GM18861 (cell line): ENCODE data around the gene SLC26A2.

Experiments used
- ATAC-seq: cut with Tn5 transposase; IDR thresholded peaks from one replicate; pipeline ENCODE4 v1.9.1; 2021; ENCODE audit not compliant: unreplicated experiment

SLC26A2 gene

GRCh38 chr5:149961186-149961685 lies 678 bp downstream of the SLC26A2 start:
- ATAC-seq = no peak

- ATAC-seq = no peak
Observed at GRCh38 chr5:149961957-149962409, 1.4 kb downstream of the SLC26A2 start.

DNA sequence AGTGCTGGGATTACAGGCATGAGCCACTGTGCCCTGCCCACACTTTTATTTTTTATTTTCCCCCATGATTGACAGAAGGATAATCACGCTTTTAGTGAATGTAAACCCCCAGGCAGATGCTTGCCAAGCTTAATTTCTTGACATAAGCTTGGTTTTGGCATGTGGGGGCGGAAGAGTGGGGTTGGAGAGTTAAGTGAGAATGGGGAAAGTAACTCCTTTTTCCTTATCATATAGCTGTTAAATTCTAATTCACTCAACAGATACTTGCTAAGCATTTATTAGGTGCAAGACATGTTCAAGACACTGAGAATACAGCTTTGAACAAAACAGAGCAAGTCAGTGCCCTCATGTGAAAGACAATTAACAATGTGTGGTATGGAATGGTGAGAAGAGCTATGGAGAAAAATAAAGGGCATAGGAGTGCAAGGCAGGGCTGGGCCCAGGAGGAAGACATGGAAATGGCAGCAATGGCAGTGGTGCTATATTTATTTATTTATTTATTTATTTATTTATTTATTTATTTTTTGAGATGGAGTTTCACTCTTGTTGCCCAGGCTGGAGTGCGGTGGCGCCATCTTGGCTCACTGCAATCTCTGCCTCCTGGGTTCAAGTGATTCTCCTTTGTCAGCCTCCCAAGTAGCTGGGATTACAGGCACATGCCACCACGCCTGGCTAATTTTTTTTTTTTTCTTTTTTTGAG lies 2.2 kb downstream of the SLC26A2 start:
- ATAC-seq = no peak

- no peak for ATAC-seq
Observed at GRCh38 chr5:149963729-149964128, 3.2 kb downstream of the SLC26A2 start.

DNA sequence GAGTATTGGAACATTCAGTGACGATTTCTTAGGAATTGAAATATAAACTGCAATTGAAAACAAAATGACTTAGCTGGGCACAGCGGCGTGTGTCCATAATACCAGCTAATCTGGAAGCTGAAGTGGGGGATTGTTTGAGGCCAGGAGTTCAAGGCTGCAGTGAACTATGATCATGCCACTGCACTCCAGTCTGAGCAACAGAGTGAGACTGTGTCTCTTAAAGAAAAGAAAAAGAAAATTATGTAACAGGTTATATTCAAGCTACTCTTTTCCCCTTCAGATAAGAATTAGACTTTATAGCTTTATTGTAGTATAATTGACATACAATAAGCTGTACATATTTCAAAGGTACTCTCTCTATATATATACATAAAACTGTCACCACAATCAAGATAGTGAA lies 6.4 kb downstream of the SLC26A2 start:
- ATAC-seq = no peak

DNA sequence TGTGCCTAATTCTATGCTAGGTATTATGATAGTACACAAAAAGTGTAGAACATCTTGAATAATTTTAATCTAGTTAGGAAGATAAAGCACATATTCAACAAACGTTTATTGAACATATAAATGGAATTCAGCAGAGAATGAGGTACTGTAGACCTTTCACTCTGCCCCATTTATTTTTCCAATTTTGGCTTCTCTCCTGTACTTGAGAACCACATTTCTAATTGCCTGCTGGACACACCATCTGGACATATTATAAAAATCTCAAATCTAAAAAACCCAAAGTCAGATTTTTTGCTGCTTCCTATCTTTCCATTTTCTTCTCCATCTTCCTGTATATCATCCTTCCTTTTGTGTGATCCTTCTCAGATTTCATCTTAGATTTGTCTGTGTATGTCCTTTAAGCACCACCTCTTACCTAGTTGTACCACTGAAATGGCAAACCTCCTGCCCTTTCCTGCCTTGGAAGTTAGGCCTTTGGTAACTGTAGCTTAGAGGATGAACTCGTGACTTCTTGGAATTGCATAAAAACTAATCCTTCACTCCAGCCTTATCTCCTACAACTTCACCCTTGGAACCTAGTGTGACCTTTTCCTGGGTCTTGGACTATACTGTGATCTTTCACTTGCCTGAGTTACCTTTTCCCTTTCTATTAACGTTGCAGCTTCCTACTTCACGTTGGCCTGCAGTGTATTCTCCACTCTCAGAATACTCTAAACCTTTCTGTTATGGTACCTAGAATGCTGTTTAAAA lies 8.8 kb downstream of the SLC26A2 start:
- ATAC-seq = no peak

- ATAC-seq = no peak
Observed at GRCh38 chr5:149975409-149975808, 14.9 kb downstream of the SLC26A2 start.

DNA sequence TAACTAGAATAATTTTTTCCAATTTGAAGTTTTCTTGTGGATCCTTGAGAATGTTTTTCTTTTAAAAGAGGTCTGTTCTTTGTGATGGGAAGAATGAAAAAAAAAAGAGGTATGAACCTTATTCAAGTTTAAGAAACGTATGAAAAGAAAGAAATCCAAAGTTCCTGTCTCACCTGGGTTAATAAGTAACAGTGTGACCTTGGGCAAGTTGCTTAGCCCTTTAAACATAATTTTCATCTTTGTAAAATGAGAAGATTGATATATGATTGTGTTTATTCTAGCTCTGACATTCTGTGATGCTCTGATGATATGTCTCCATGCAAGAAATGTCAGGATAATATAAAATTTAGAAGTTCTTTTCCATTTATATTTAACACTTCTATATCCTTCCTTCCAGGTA lies 19.3 kb downstream of the SLC26A2 start:
- no peak for ATAC-seq

- ATAC-seq = no peak
Observed at GRCh38 chr5:149981206-149981605, 20.6 kb downstream of the SLC26A2 start.

DNA sequence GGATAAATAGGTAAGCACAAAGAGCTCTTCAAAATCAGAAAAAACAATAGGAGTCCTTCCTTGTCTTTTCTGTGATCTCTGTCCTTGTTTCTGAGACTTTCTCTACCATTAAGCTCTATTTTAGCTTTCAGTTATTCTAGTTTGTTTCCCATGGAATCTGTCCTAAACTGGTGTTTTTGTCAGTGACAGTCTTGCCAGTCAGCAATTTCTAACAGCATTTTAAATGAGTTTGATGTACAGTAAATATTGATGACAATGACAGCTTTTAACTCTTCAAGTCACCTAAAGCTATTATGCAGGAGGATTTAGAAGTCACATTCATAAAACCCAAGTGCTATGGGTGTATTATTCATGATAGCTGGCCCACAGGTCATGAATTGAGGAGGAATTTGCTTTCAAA lies 21.9 kb downstream of the SLC26A2 start:
- no peak for ATAC-seq

- ATAC-seq = no peak
Observed at GRCh38 chr5:149988126-149988525, 27.6 kb downstream of the SLC26A2 start.

DNA sequence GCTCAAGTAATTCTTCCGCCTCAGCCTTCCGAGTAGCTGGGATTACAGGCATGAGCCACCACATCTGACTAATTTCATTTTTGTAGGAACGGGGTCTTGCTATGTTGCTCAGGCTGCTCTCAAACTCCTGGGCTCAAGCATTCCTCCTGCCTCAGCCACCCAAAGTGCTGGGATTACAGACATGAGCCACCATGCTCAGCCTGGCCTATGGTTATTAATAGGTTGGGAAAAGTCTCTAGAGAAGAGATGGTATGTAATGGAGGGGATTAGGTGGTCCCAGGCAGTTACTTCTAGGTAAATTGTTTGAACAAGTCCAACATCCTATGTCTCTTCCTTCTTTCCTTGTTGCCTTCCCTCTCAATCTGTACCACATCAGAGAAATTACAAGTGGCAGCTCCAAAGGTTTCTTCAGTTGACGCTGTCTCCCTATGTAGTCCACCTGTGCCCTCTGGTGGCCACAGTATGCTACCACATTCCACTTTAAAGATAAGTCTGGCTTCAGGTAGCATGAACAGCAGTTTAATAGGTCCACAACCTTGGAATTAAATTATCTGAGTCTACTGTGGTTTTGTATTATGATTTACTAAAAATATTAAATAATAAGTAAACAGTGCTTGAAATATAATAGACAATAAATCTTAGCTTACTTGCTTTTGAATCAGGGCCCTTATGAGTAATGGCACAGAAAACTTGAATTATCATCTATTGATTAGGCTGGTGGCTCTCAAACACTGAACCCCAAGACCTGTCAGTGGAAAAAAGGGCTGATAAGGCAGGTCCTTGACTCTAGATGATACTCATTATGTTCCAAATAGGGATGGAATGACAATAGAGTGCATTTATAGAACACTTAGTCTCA lies 30.2 kb downstream of the SLC26A2 start:
- peak; percentile 80 for ATAC-seq

DNA sequence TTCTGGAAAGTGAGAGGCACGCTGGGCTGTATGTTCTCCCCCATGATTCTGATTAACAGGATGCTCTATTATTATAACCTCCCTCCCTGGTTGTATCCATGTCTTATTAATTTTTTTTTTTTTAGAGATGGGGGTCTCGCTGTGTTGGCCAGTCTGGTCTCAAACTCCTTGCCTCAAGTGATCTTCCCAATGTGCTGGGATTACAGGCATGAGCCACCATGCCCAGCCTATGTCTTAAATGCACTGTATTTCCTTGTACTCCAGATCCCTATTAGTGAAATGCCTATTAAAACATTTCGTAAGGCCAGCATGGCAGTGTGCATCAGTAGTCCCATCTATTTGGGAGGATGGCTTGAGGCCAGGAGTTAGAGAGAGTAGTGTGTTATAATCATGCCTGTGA lies 32.9 kb downstream of the SLC26A2 start:
- ATAC-seq = no peak

DNA sequence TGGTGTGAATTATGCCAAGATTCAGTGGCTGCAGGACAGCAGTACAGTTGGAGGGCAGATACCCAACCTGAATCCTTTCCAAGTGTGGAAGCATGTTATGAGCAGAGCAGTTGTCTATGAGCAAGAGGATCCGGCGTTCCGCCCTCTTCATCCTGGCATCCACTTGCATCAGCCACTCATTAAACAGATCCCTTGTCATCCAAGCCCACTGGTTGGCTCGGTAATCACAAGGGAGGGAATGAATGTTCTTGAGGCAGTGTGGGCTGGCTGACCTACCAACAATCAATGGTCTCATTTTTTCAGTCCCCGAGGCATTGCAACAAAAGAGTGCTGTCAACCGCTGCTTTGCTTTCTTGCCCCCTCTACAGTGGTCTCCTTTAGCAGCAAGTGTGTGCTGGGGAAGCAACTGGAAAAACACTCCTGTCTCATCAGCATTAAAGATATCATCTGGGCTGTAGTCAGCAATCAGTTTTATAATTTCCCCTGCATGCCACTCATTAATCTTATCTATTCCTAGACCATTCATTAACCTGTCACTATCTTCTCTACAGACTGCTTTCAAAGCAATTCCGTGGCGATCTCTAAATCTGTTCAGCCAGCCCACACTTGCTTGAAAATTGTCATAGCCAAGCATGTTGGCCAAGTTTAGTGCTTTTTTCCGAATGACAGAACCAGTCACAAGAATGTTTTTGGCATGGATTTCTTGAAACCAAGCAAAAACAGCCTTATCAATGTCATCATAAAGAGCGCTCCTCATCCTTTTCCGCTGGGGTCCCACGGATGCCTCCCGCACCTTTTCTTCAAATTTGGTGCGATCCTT lies 35.0 kb downstream of the SLC26A2 start:
- no peak for ATAC-seq

DNA sequence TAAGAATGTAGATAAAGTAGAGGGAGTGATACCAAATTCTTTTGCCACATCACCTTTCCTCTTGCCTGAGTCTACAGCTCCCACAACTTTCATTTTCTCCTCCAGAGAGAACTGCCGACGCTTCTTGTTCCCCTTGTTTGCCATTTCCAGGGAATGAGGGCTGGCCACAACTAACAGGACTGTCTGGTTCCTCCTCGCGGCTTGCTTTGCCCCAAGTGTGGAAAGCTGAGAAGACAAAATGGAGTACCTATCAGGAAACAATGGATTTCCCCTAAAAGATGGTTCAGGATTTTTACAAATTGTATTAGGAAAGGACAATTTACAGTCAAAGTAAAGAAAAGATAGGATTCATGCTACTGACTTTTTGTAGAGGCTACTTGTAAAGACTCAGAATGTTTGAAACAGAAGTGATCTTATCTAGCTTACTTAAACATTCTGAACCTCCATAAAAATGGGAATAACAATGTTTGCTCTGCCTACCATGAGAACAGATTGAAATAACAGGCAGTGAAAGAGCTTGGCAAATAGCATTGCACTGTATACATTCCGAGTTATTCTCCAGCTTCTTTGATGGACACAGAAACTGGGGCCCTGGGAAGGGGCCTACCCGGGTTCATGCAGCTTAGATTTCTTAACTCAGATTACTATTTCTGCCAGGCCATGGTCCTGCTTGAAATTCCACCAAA lies 35.8 kb downstream of the SLC26A2 start:
- no peak for ATAC-seq

GRCh38 chr5:149998281-149998680 lies 37.7 kb downstream of the SLC26A2 start:
- ATAC-seq = no peak

- no peak for ATAC-seq
Observed at GRCh38 chr5:149999359-149999758, 38.8 kb downstream of the SLC26A2 start.

- ATAC-seq = no peak
Observed at GRCh38 chr5:149999866-150000255, 39.3 kb downstream of the SLC26A2 start.

- ATAC-seq = peak; percentile 75
Observed at GRCh38 chr5:150000256-150000989, 39.9 kb downstream of the SLC26A2 start, which contains the start of the genes HMGXB3 and TIGD6. HMGXB3 (plus strand) TSS chr5:150000739; CDS start chr5:150004853, 4,114 bp downstream. TIGD6 (minus strand) TSS chr5:150000654; CDS start chr5:149996348, 4,306 bp downstream.
